Fibroblast of skin of abdomen (primary cell): ENCODE measurements around the gene CAPSL. TPM values are rescaled to one million over a fixed set of nuclear protein-coding genes. Genes with fewer than 3 reads are reported as not detected.
"Not testable (repeated sequence)": the region's sequence is repeated elsewhere in the genome, so short reads cannot be mapped to it uniquely, and the experiment has no call there.

ENCODE experiments used
- DNase-seq: peaks from one replicate; pipeline ENCODE4 v3.0.0-alpha.2; 2013
- polyA plus RNA-seq, 2 experiments: library from polyadenylated mRNA; unstranded; fragments of 120-200 nt; gene quantifications; one replicate each; pipeline ENCODE4 v1.2.1, GENCODE V29; 2013; ENCODE audit not compliant: insufficient read length in 2 of 2

CAPSL gene
- 0.31 TPM for polyA plus RNA-seq (2013, experiment 1 of 2; ENCODE audit: insufficient read length)
- 0.47 TPM for polyA plus RNA-seq (2013, experiment 2 of 2; ENCODE audit: insufficient read length)

- peak; percentile 56 for DNase-seq
These were observed at the start of gene CAPSL for GRCh38 chr5:35938568-35939227. TSS of gene CAPSL (minus strand) at chr5:35938622. CDS start at chr5:35921120, 17,502 bp downstream.

GRCh38 chr5:35987776-35988175, 49.4 kb upstream of the CAPSL start:
- no peak for DNase-seq

- no peak for DNase-seq
These were observed 41.3 kb upstream of the CAPSL start for GRCh38 chr5:35979715-35980114.

GRCh38 chr5:35976859-35977258, 38.4 kb upstream of the CAPSL start:
- not testable (repeated sequence) for DNase-seq

- DNase-seq = no peak
These were observed 36.1 kb upstream of the CAPSL start for GRCh38 chr5:35974570-35974969.

GRCh38 chr5:35971878-35972210, 33.4 kb upstream of the CAPSL start:
- no peak for DNase-seq

- DNase-seq = peak; percentile 23
These were observed 32.9 kb upstream of the CAPSL start for GRCh38 chr5:35971186-35971877.

- DNase-seq = no peak
These were observed 25.0 kb upstream of the CAPSL start for GRCh38 chr5:35963381-35963843.

GRCh38 chr5:35960328-35960727, 21.9 kb upstream of the CAPSL start:
- DNase-seq = no peak

- DNase-seq = no peak
These were observed 18.0 kb upstream of the CAPSL start for GRCh38 chr5:35956429-35956828.

- no peak for DNase-seq
These were observed 15.8 kb upstream of the CAPSL start for GRCh38 chr5:35954175-35954574.

GRCh38 chr5:35947085-35947484, 8.7 kb upstream of the CAPSL start:
- DNase-seq = no peak

GRCh38 chr5:35939639-35940038, 1.2 kb upstream of the CAPSL start:
- no peak for DNase-seq

GRCh38 chr5:35926389-35927051, 11.9 kb downstream of the CAPSL start:
- peak; percentile 52 for DNase-seq

- peak; percentile 74 for DNase-seq
These were observed 13.3 kb downstream of the CAPSL start for GRCh38 chr5:35924950-35925722.

- DNase-seq = peak; percentile 83
These were observed 14.1 kb downstream of the CAPSL start for GRCh38 chr5:35924122-35924949.

GRCh38 chr5:35922468-35922867, 16.0 kb downstream of the CAPSL start:
- no peak for DNase-seq

GRCh38 chr5:35921930-35922329, 16.5 kb downstream of the CAPSL start:
- DNase-seq = no peak

GRCh38 chr5:35920890-35921289, 17.5 kb downstream of the CAPSL start:
- DNase-seq = peak; percentile 19

- peak; percentile 99 for DNase-seq
These were observed 19.2 kb downstream of the CAPSL start for GRCh38 chr5:35919191-35919590.

- DNase-seq = no peak
These were observed 29.6 kb downstream of the CAPSL start for GRCh38 chr5:35908814-35909213.

- DNase-seq = peak; percentile 65
These were observed 30.2 kb downstream of the CAPSL start for GRCh38 chr5:35908228-35908627.
